SU-DHL-6 (cell line): Measurements from ENCODE around the gene CHRM2.

Experiments used
- H2AFZ ChIP-seq: fragments of 200-600 bp; sonication (generic); 2 replicates; pipeline ENCODE4 v1.6.1; 2014; ENCODE audit warnings: low read depth, mild to moderate bottlenecking, moderate library complexity, mixed read lengths, antibody characterized with exemption, low read length; ENCODE audit not compliant: severe bottlenecking
- H3F3A ChIP-seq: fragments of 200-600 bp; shearing (Covaris generic); 2 replicates; pipeline ENCODE4 v1.6.0; 2016; ENCODE audit warnings: antibody characterized with exemption, mild to moderate bottlenecking; ENCODE audit not compliant: insufficient read depth
- H3K27ac ChIP-seq: fragments of 200-600 bp; sonication (generic); 2 replicates; pipeline ENCODE4 v1.5.1; 2016; ENCODE audit warnings: low read depth, mild to moderate bottlenecking, low read length, moderate library complexity, mixed read lengths
- H3K27me3 ChIP-seq: fragments of 200-600 bp; sonication (generic), shearing (Covaris generic); 2 replicates; pipeline ENCODE4 v1.6.0; 2014; ENCODE audit warnings: mild to moderate bottlenecking, low read length
- H3K36me3 ChIP-seq: fragments of 200-600 bp; sonication (generic); 2 replicates; pipeline ENCODE4 v1.6.1; 2014; ENCODE audit warnings: mild to moderate bottlenecking, low read length, mixed read lengths
- H3K4me2 ChIP-seq: fragments of 300-600, 200-600 bp; shearing (Covaris generic), sonication (generic); 2 replicates; pipeline ENCODE4 v1.6.0; 2014; ENCODE audit warnings: low read length, low read depth, mild to moderate bottlenecking; ENCODE audit not compliant: poor library complexity, severe bottlenecking
- H3K4me3 ChIP-seq: fragments of 200-600 bp; sonication (generic); 2 replicates; pipeline ENCODE4 v1.5.1; 2014; ENCODE audit warnings: antibody characterized with exemption, low read length, mild to moderate bottlenecking, mixed read lengths; ENCODE audit not compliant: insufficient read depth, poor library complexity, severe bottlenecking
- H3K79me2 ChIP-seq: fragments of 200-600 bp; sonication (generic); 2 replicates; pipeline ENCODE4 v1.6.1; 2014; ENCODE audit warnings: mild to moderate bottlenecking, low read length, moderate library complexity; ENCODE audit not compliant: insufficient read depth
- H3K9ac ChIP-seq: fragments of 200-600 bp; sonication (generic); 2 replicates; pipeline ENCODE4 v1.7.0; 2014; ENCODE audit warnings: mild to moderate bottlenecking, low read length
- H3K9me2 ChIP-seq: fragments of 200-600 bp; sonication (generic); replicated peaks from 2 replicates; pipeline ENCODE4 v1.6.1; 2014; ENCODE audit warnings: low read length; ENCODE audit not compliant: insufficient read depth
- H3K9me3 ChIP-seq: fragments of 200-600 bp; sonication (generic); 2 replicates; pipeline ENCODE4 v1.6.1; 2014; ENCODE audit warnings: low read length, mixed read lengths; ENCODE audit not compliant: insufficient read depth
- H4K20me1 ChIP-seq: fragments of 200-600 bp; sonication (generic); 2 replicates; pipeline ENCODE4 v1.6.1; 2014; ENCODE audit warnings: low read depth, mild to moderate bottlenecking, antibody characterized with exemption, low read length, moderate library complexity, mixed read lengths
- CTCF ChIP-seq: fragments of 200-600 bp; sonication (generic); IDR thresholded peaks from one replicate; pipeline ENCODE4 v1.5.1; 2017; ENCODE audit warnings: antibody characterized with exemption, mild to moderate bottlenecking, low read length, moderate library complexity; ENCODE audit not compliant: insufficient read depth, poor library complexity, severe bottlenecking
- EZH2phosphoT487 ChIP-seq: fragments of 200-600 bp; sonication (generic), shearing (Covaris generic); conservative IDR thresholded peaks from 2 replicates; pipeline ENCODE4 v1.6.1; 2018; ENCODE audit warnings: mild to moderate bottlenecking, antibody characterized with exemption, low read length, moderate library complexity, mixed read lengths

Gene CHRM2

GRCh38 chr7:136891850-136892249, 23.4 kb downstream of the CHRM2 start:
- Histone ChIP-seq H3K79me2 (no peaks in the 10 kb centered on the region), H3K27me3 (no peaks in the 10 kb centered on the region), H3K27ac (no peak overlapping the region), H3K9me3 (no peaks in the 10 kb centered on the region), H3F3A (no peaks in the 10 kb centered on the region), H4K20me1 (no peaks in the 10 kb centered on the region), H3K4me3 (no peak overlapping the region), H3K9ac (no peak overlapping the region), H3K4me2 (no peak overlapping the region), H3K9me2 (no peaks in the 10 kb centered on the region), H3K36me3 (no peaks in the 10 kb centered on the region), H2AFZ (no peak overlapping the region)
- TF ChIP-seq CTCF (no peak), EZH2phosphoT487 (no peak)

- no peaks in the 10 kb centered on the region for H3F3A ChIP-seq
- TF ChIP-seq EZH2phosphoT487 (no peak), CTCF (no peak)
- no peak overlapping the region for H2AFZ ChIP-seq
- H3K9me2 ChIP-seq: no peaks in the 10 kb centered on the region
- H4K20me1 ChIP-seq: no peaks in the 10 kb centered on the region
- H3K9ac ChIP-seq: no peak overlapping the region
- H3K9me3 ChIP-seq: no peaks in the 10 kb centered on the region
- no peak overlapping the region for H3K4me2 ChIP-seq
- H3K27ac ChIP-seq: no peak overlapping the region
- H3K36me3 ChIP-seq: no peaks in the 10 kb centered on the region
- no peaks in the 10 kb centered on the region for H3K27me3 ChIP-seq
- no peak overlapping the region for H3K4me3 ChIP-seq
- H3K79me2 ChIP-seq: no peaks in the 10 kb centered on the region
Observed at GRCh38 chr7:136894789-136895188, 26.3 kb downstream of the CHRM2 start.

- Histone ChIP-seq H3K4me3 (no peak overlapping the region), H4K20me1 (no peaks in the 10 kb centered on the region), H3K27ac (no peak overlapping the region), H3K9ac (no peak overlapping the region), H3K9me2 (no peaks in the 10 kb centered on the region), H2AFZ (no peak overlapping the region), H3F3A (no peaks in the 10 kb centered on the region), H3K27me3 (no peaks in the 10 kb centered on the region), H3K4me2 (no peak overlapping the region), H3K79me2 (no peaks in the 10 kb centered on the region), H3K36me3 (no peaks in the 10 kb centered on the region), H3K9me3 (no peaks in the 10 kb centered on the region)
- TF ChIP-seq EZH2phosphoT487: no peak
- no peak for TF ChIP-seq CTCF
Observed at GRCh38 chr7:136897676-136898075, 29.2 kb downstream of the CHRM2 start.

- Histone ChIP-seq H3F3A (no peaks in the 10 kb centered on the region), H3K27me3 (no peaks in the 10 kb centered on the region), H3K4me2 (no peak overlapping the region), H3K9me3 (no peaks in the 10 kb centered on the region), H3K79me2 (no peaks in the 10 kb centered on the region), H3K27ac (no peak overlapping the region), H3K4me3 (no peak overlapping the region), H4K20me1 (no peaks in the 10 kb centered on the region), H3K9ac (no peak overlapping the region), H2AFZ (no peak overlapping the region), H3K36me3 (no peaks in the 10 kb centered on the region), H3K9me2 (no peaks in the 10 kb centered on the region)
- TF ChIP-seq EZH2phosphoT487 (no peak), CTCF (no peak)
Observed at GRCh38 chr7:136900005-136900404, 31.6 kb downstream of the CHRM2 start.
